HFF-Myc (cell line): ENCODE results near the gene CADPS.

Experiments used
- DNase-seq: peaks from one replicate; pipeline ENCODE4 v3.0.0-alpha.2; 2011; ENCODE audit warnings: low read depth; ENCODE audit errors: extremely low read depth
- H3K4me3 ChIP-seq: replicated peaks from 2 replicates; pipeline ENCODE4 v1.5.1; 2011; ENCODE audit warnings: low read depth, mild to moderate bottlenecking, control low read depth, low read length
- CTCF ChIP-seq: IDR thresholded peaks from 2 replicates; pipeline ENCODE4 v1.5.1; 2012; ENCODE audit warnings: mild to moderate bottlenecking, low read depth, low read length, control low read depth; ENCODE audit errors: missing control alignments

The CADPS gene

GRCh38 chr3:62631488-62631887 lies 243.7 kb downstream of the CADPS start:
- H3K4me3 ChIP-seq: no peak overlapping the region
- TF ChIP-seq CTCF: no peak
- no peak for DNase-seq

- DNase-seq: no peak
- H3K4me3 ChIP-seq: no peak overlapping the region
- TF ChIP-seq CTCF: no peak
Measured at GRCh38 chr3:62630664-62631063, 244.6 kb downstream of the CADPS start.

GRCh38 chr3:62625268-62625667 lies 249.9 kb downstream of the CADPS start:
- TF ChIP-seq CTCF: no peak

GRCh38 chr3:62624185-62624584 lies 251.0 kb downstream of the CADPS start:
- no peak overlapping the region for H3K4me3 ChIP-seq
- TF ChIP-seq CTCF: no peak
- DNase-seq: no peak

More at GRCh38 chr3:62625268-62625667, 249.9 kb downstream of the CADPS start:
- H3K4me3 ChIP-seq: no peak overlapping the region
- no peak for DNase-seq

GRCh38 chr3:62622553-62623174 lies 252.6 kb downstream of the CADPS start:
- DNase-seq: peak; percentile 44
- peak; percentile 56 for TF ChIP-seq CTCF
- H3K4me3 ChIP-seq: no peak overlapping the region

GRCh38 chr3:62621925-62622324 lies 253.3 kb downstream of the CADPS start:
- H3K4me3 ChIP-seq: no peak overlapping the region
- no peak for DNase-seq
- TF ChIP-seq CTCF: no peak

GRCh38 chr3:62621176-62621575 lies 254.0 kb downstream of the CADPS start:
- no peak overlapping the region for H3K4me3 ChIP-seq
- no peak for TF ChIP-seq CTCF
- no peak for DNase-seq
